T-helper 1 cell treated with Interleukin-12 subunit alpha and Interleukin-12 subunit beta and Interleukin-4 antibody, amounts not matched to agents 30 μg/mL and 1 μg/mL, for 36 hours (primary cell): ENCODE measurements around the gene YIF1B.
"Not testable (repeated sequence)": the region's sequence is repeated elsewhere in the genome, so short reads cannot be mapped to it uniquely, and the experiment has no call there.

Experiments used
- H3K27ac Mint-ChIP-seq: one replicate; pipeline ENCODE4 v1.8.0; 2021; ENCODE audit warnings: mild to moderate bottlenecking, mixed read lengths
- H3K27me3 Mint-ChIP-seq: one replicate; pipeline ENCODE4 v1.8.0; 2021; ENCODE audit warnings: low read depth, mixed read lengths
- H3K36me3 Mint-ChIP-seq: one replicate; pipeline ENCODE4 v1.8.0; 2021; ENCODE audit warnings: low read depth, mixed read lengths
- H3K4me1 Mint-ChIP-seq: one replicate; pipeline ENCODE4 v1.8.0; 2021; ENCODE audit warnings: low read depth, mixed read lengths
- H3K4me3 Mint-ChIP-seq: one replicate; pipeline ENCODE4 v1.8.0; 2021; ENCODE audit warnings: mild to moderate bottlenecking, moderate library complexity, mixed read lengths
- H3K9me3 Mint-ChIP-seq: one replicate; pipeline ENCODE4 v1.8.0; 2021; ENCODE audit warnings: mixed read lengths

The YIF1B gene, protein sequence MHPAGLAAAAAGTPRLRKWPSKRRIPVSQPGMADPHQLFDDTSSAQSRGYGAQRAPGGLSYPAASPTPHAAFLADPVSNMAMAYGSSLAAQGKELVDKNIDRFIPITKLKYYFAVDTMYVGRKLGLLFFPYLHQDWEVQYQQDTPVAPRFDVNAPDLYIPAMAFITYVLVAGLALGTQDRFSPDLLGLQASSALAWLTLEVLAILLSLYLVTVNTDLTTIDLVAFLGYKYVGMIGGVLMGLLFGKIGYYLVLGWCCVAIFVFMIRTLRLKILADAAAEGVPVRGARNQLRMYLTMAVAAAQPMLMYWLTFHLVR

DNA sequence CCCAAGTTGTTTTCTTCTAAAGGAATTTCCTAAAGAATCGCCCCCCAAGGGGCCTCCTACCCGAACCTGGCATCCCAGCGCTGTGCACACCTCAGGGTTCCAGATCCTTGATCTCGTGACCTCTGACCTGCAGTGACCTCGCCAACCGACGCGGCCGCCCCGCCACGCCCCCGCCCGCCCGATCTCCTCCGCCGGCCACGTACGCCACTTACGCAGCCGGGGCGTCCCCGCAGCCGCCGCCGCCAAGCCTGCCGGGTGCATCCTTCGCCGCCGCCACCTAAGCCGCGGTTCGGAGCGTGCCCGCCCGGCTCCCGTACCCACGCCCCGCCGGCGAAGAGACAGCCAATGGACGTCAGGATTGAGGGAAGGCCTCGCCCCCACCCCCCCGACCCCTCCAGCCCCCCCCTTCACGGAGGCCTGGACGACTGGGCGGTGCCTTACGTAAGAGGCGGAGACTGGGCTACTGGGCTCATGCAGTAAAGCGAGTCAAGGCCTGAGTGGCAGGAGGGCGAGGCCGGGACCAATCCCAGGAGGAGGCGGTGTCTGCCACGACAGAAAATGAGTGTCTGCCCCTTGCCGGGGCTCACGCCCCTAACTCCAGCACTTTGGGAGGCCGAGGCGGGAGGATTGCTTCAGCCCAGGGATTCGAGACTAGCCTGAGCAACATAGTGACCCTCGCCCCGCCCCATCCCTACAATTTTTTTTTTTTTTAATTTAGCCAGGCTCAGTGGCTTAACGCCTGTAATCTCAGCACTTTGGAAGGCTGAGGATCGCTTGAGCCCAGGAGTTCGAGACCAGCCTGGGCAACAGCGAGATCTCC lies at the start of gene YIF1B:
YIF1B (minus strand) TSS at position 291 of the 820 bp plus-strand sequence; CDS start at position 261, 30 bp downstream.
- Mint-ChIP-seq H3K27me3 (no peaks in the 10 kb centered on the region), H3K4me3 (peak within 1 kb of the TSS; percentile 91), H3K9me3 (no peaks in the 10 kb centered on the region), H3K27ac (peak within 1 kb of the TSS; percentile 94), H3K4me1 (peaks cover 45% of the 10 kb centered on the region), H3K36me3 (peaks cover 4% of the 10 kb centered on the region)

DNA sequence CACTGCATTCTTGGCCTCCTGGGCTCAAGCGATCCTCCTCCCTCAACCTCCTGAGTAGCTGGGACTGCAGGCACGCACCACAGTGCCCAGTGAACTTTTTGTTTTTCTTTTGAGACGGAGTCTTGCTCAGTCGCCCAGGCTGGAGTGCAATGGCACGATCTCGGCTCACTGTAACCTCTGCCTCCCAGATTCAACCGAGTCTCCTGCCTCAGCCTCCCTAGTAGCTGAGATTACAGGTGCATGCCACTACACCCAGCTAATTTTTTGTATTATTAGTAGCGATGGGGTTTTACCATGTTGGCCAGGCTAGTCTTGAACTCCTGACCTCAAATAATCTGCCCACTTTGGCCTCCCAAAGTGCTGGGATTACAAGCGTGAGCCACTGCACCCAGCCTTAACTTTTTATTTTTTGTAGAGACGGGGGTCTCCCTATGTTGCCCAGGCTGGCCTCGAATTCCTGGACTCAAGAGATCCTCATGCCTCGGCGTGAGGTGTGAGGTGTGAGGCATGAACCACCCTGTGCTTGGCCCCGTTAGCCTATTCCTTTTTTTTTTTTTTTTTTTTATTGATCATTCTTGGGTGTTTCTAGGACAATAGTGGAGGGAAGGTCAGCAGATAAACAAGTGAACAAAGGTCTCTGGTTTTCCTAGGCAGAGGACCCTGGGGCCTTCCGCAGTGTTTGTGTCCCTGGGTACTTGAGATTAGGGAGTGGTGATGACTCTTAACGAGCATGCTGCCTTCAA lies 47.4 kb upstream of the YIF1B start:
- H3K36me3 Mint-ChIP-seq, H3K27ac Mint-ChIP-seq, H3K9me3 Mint-ChIP-seq: not testable (repeated sequence)
- Mint-ChIP-seq H3K27me3 (peaks cover 22% of the 10 kb centered on the region), H3K4me1 (peaks cover 14% of the 10 kb centered on the region), H3K4me3 (peak overlapping the region; percentile 44)

DNA sequence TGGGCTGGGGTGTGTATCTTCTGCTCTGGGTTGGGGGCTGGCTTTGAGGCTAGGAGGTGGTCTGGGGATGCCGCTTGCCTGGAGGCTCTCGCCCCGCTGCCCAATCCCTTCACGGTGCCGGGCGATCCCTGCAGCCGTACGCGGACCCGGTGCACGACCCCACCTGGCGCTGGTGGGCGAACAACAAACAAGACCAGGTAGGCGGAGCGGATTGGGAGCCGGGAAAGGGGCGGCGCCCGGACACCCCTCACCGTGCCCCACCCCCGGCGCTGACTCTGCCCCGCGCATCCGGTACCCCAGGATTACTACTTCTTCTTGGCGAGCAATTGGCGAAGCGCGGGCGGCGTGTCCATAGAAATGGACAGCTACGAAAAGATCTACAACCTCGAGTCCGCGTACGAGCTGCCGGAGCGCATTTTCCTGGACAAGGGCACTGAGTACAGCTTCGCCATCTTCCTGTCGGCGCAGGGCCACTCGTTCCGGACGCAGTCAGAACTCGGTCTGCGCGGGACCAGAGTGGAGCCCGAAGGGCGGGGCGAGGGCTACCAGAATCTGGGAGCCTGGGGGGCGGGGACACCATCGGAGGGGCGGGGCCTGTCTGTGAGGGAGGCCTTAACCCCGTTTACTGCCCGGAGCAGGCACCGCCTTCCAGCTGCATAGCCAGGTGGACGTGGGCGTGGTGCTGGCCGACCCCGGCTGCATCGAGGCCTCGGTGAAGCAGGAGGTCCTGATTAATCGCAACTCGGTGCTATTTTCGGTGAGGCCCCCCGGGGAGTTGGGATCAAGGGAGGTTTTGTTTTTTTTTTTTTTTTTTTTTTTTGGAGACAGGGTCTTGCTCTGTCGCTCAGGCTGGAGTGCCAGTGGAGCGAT lies 46.6 kb upstream of the YIF1B start:
- Mint-ChIP-seq H3K4me1 (peaks cover 14% of the 10 kb centered on the region), H3K9me3 (no peaks in the 10 kb centered on the region), H3K4me3 (peak overlapping the region; percentile 87), H3K36me3 (no peaks in the 10 kb centered on the region), H3K27me3 (peaks cover 22% of the 10 kb centered on the region), H3K27ac (peak overlapping the region; percentile 85)

DNA sequence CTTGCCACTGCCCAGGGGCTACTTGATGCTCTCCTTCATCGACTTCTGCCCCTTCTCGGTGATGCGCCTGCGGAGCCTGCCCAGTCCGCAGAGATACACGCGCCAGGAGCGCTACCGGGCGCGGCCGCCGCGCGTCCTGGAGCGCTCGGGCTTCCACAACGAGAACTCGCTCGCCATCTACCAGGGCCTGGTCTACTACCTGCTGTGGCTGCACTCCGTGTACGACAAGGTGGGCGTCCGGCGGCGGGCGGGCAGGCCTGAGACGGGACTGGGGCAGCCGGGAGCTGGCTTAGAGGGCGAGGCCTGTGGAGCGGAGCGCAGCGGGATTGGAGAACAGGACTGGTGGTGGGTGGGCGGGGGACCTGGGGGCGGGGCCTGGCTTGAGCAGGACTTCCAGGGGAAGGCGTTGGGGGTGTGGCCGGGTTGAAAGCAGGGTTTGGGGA lies 45.9 kb upstream of the YIF1B start:
- Mint-ChIP-seq H3K4me3 (peak overlapping the region; percentile 87), H3K27ac (no peak overlapping the region), H3K27me3 (peaks cover 22% of the 10 kb centered on the region)

DNA sequence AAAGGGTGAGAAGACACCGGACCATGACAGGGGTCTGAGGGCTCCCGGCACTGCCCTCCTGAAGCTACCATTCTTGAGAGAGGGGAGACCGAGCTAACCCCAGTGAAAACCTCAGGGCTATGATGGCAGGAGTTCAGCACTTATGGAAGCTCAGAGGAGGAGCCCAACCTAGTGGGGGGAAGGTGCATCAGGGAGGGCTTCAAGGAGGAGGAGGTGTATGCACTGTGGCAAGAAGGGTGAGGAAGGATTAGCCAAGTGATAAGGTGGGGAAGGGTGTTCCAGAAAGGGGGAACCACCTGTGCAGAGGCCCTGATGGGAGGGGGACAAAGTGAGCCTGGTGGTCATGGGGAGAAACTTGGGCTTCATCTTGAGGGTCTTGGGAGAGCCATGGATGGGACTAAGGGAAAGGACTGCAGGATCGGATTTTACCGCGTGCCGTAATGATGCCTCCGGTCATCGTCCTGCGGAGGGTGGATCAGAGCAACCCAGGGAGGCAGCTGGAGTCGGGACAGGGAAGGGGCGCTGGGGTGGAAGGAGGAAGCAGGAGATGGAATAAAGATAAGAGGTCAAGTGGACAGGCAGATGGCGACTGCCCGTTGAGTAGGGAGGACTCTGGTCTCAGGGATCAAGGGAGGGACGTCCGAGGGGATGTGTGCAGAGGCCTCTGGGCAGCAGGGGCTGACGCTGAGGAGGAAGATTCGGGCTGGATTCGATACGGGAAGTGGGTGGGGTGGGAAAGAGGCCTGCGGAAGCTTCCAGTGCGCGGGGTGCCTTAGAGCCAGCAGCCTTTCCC lies 45.3 kb upstream of the YIF1B start:
- peak overlapping the region; percentile 87 for H3K4me3 Mint-ChIP-seq
- peaks cover 14% of the 10 kb centered on the region for H3K4me1 Mint-ChIP-seq
- peak overlapping the region; percentile 1 for H3K27ac Mint-ChIP-seq
- no peaks in the 10 kb centered on the region for H3K9me3 Mint-ChIP-seq
- H3K27me3 Mint-ChIP-seq, result peaks cover 25% of the 10 kb centered on the region
- no peaks in the 10 kb centered on the region for H3K36me3 Mint-ChIP-seq

More for the DNA sequence above, 45.9 kb upstream of the YIF1B start:
- H3K9me3 Mint-ChIP-seq, result no peaks in the 10 kb centered on the region
- H3K4me1 Mint-ChIP-seq, result peaks cover 14% of the 10 kb centered on the region
- no peaks in the 10 kb centered on the region for H3K36me3 Mint-ChIP-seq

DNA sequence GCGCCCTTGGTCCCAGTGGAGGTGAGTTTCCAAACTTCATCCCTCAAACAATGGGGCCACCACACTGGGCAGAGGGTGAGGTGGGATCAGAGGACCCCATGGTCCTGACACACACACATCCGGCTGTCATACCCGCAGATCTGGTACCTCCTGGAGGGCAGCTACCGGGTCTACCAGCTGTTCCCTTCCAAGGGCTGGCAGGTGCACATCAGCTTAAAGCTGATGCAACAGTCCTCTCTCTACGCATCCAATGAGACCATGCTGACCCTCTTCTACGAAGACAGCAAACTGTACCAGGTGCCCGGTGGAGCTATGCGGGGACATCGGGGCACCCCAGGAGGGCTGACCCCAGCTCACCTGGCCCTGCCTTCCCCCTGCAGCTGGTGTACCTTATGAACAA lies 44.6 kb upstream of the YIF1B start:
- peaks cover 14% of the 10 kb centered on the region for H3K4me1 Mint-ChIP-seq
- peaks cover 27% of the 10 kb centered on the region for H3K27me3 Mint-ChIP-seq
- H3K36me3 Mint-ChIP-seq, result no peaks in the 10 kb centered on the region
- H3K4me3 Mint-ChIP-seq, result peak overlapping the region; percentile 87
- H3K27ac Mint-ChIP-seq, result no peak overlapping the region
- no peaks in the 10 kb centered on the region for H3K9me3 Mint-ChIP-seq

DNA sequence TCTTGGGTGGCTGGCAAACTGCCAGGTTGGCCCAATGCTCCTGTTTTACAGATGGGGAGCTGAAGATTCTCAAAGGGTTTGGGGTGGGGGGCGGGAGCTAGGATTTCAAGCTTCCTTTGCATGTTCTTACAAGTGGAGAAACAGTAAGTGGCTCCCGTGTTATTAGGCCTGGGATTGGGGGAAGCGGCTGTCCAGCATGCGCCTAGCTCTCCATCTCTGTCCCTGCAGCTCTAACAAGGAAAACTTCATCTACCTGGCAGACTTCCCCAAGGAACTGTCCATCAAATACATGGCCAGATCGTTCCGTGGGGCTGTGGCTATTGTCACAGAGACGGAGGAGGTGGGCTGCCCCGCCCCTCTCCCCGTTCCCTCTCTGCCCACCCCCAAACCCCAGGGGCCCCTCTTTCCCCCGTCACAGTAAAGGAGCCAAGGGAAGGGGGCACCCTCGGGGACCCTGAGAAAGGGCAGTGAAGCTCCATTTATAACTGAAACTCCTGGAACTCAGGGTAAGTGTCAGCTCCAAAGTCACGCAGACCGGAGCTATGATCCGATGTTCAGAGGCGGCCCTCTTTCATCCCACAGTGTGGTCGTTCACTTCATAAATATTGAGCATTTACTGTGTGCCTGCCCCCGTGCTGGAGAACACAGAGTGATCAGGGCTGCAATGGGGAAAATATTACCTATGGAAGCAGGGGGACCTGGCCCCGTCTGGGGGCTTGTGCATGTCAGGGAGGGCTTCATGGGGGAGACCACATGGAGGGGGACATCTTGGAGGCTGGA lies 43.7 kb upstream of the YIF1B start:
- H3K36me3 Mint-ChIP-seq, result no peaks in the 10 kb centered on the region
- H3K27ac Mint-ChIP-seq, result no peak overlapping the region
- no peaks in the 10 kb centered on the region for H3K9me3 Mint-ChIP-seq
- peak overlapping the region; percentile 46 for H3K4me3 Mint-ChIP-seq
- H3K4me1 Mint-ChIP-seq, result peaks cover 14% of the 10 kb centered on the region
- H3K27me3 Mint-ChIP-seq, result peaks cover 27% of the 10 kb centered on the region

DNA sequence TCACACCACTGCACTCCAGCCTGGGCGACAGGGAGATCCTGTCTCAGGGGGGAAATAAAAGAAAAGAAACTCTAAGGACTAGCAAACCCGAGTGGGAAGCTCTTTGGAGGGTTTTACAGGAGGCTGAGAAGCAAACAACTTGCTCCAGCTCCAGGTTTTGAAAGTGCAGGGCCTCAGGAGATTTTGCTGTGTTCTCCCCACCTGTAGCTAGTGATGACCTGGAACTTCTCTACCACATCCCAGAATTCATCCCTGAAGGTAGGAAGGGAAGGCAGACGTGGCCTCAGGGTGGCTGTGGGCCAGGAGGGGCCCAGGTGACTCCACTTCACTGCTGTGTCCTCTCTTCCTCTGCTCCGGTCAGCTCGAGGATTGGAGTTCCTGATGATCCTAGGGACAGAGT lies 42.3 kb upstream of the YIF1B start:
- no peak overlapping the region for H3K27ac Mint-ChIP-seq
- no peaks in the 10 kb centered on the region for H3K36me3 Mint-ChIP-seq
- H3K27me3 Mint-ChIP-seq, result peaks cover 27% of the 10 kb centered on the region
- H3K4me3 Mint-ChIP-seq, result no peak overlapping the region
- H3K9me3 Mint-ChIP-seq, result no peaks in the 10 kb centered on the region
- H3K4me1 Mint-ChIP-seq, result peaks cover 12% of the 10 kb centered on the region

DNA sequence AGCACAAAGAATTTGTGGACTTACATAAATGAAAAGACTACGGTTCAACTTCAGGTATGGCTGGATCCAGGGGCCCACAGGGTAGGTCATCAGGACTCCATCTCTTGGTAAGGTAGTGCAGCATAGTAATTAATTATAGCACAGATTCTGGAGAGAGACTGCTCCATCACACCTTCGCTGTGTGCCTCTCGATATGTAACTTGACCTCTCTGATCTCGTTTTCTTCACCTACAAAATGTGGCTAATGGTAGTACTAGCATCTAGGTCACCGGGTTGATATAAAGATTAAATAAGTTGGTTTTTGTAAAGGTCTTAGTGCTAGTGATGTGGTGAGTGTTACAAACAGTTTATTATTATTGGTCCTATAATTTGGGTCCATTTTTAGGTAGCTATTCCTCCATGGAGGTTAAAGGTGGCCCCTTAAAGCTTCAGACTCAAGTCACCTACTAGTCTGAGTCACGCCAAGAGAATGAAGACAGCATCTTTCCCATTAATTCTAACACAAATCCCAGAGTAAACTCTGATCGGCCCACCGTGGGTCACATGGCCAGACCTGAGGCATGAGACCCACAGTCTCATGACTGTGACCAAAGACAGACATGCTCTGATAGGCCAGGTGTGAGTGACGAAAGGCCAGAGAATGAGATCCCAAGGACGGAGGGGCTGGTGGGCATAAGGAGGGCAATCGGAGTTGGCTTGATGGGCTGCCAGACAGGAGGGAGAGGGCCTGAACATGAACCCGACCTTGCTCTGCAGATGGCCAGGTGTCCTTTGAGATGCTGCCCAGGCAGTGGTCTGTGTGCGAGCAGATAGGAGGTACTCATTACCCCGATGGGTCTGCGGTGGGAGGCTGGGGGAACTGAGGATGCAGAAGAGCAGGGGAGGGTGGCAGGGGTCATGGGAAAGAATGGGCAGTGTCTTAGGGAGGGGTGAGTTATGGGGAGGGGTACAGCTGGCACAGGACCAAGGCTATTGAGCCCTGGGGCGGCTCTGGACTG lies 40.3 kb upstream of the YIF1B start:
- no peaks in the 10 kb centered on the region for H3K9me3 Mint-ChIP-seq
- H3K27me3 Mint-ChIP-seq, result peaks cover 20% of the 10 kb centered on the region
- peaks cover 5% of the 10 kb centered on the region for H3K4me1 Mint-ChIP-seq
- no peaks in the 10 kb centered on the region for H3K36me3 Mint-ChIP-seq
- no peak overlapping the region for H3K4me3 Mint-ChIP-seq
- H3K27ac Mint-ChIP-seq, result no peak overlapping the region

DNA sequence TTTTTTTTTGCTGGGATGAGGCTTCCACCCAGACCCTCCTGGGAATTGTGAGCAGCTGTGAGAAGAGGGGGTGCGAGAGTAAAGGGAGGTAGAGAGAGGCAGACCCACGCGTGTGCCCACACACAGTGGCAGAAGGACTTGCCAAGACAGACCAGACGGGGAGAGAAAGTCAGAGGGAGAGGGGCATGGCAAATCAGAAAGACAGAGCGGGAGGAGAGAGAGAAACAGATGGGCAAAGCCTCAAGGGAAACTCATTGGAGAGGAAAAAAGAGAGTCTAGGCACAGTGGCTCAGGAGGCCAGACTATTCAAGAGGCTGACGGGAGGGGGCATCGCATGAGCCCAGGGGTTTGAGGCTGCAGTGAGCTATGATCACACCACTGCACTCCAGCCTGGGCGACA lies 36.9 kb upstream of the YIF1B start:
- no peaks in the 10 kb centered on the region for H3K4me1 Mint-ChIP-seq
- no peak overlapping the region for H3K4me3 Mint-ChIP-seq
- H3K27me3 Mint-ChIP-seq, result peaks cover 5% of the 10 kb centered on the region
- H3K9me3 Mint-ChIP-seq, result no peaks in the 10 kb centered on the region
- no peak overlapping the region for H3K27ac Mint-ChIP-seq
- H3K36me3 Mint-ChIP-seq, result no peaks in the 10 kb centered on the region

DNA sequence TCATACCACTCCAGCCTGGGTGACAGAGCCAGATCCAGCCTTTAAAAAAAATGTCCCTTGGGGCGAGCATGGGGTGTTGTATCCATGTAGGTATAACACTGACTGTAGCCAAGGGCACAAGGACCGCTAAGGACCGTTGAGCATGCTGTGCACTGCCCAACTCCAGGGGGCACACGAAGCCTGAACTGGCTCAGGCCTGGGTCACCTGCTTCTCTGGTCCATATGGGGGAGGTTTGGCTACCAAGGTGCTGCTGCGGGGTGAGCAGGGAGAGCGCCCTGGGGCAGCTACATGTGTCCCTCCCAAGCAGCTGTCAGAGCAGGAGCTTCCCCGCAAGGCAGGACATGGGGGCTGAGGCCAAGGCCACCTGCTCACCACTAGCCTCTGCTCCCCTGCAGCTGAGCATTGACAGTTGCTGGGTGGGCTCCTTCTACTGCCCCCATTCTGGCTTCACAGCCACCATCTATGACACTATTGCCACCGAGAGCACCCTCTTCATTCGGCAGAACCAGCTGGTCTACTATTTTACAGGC lies 36.2 kb upstream of the YIF1B start:
- no peaks in the 10 kb centered on the region for H3K4me1 Mint-ChIP-seq
- no peak overlapping the region for H3K4me3 Mint-ChIP-seq
- H3K9me3 Mint-ChIP-seq, result no peaks in the 10 kb centered on the region
- peaks cover 5% of the 10 kb centered on the region for H3K27me3 Mint-ChIP-seq
- H3K27ac Mint-ChIP-seq, result no peak overlapping the region
- no peaks in the 10 kb centered on the region for H3K36me3 Mint-ChIP-seq

DNA sequence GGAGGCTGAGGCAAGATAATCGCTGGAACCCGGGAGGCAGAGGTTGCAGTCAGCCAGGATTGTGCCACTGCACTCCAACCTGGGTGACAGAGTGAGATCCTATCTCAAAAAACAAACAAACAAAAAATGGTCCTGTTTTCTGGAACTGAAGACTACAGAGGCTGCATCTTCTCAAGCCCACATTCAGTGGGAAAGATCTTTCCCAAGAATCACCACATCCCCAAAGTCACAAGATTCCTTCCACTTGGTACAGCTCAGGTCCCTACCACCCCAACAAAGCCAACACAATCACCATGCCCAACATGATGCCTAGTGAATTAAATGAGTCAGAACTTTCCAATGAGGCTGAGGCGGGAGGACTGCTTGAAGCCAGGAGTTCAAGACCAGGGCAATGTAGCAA lies 35.1 kb upstream of the YIF1B start:
- peak overlapping the region; percentile 29 for H3K27ac Mint-ChIP-seq

More for the DNA sequence above, 35.1 kb upstream of the YIF1B start:
- H3K4me3 Mint-ChIP-seq, result no peak overlapping the region
- no peaks in the 10 kb centered on the region for H3K9me3 Mint-ChIP-seq
- H3K4me1 Mint-ChIP-seq, result no peaks in the 10 kb centered on the region
- H3K36me3 Mint-ChIP-seq, result peaks cover 2% of the 10 kb centered on the region
- H3K27me3 Mint-ChIP-seq, result peaks cover under 1% of the 10 kb centered on the region
